ENCODE measurements around the gene CUL7.
A peak's percentile ranks its signal among the peaks of the same experiment; 100 is the strongest.

The CUL7 gene

GRCh38 chr6:43021270-43022047 lies 32.2 kb downstream of the CUL7 start, which contains the start of gene RRP36:
Gene RRP36 (plus strand): TSS chr6:43021623. CDS start chr6:43021655, 32 bp downstream.
- no peaks in the 10 kb centered on the region for H3K9me3 ChIP-seq (ENCODE audit: severe bottlenecking)
- peaks cover 85% of the 10 kb centered on the region for H3K36me3 ChIP-seq
- DNase-seq: peak; percentile 93
- peak within 1 kb of the TSS; percentile 70 for H3K4me3 ChIP-seq (ENCODE audit: low read depth, low read length)
- no peaks in the 10 kb centered on the region for H3K27me3 ChIP-seq (ENCODE audit: insufficient read depth, low read depth, severe bottlenecking)
- TF ChIP-seq, protein P1, sequence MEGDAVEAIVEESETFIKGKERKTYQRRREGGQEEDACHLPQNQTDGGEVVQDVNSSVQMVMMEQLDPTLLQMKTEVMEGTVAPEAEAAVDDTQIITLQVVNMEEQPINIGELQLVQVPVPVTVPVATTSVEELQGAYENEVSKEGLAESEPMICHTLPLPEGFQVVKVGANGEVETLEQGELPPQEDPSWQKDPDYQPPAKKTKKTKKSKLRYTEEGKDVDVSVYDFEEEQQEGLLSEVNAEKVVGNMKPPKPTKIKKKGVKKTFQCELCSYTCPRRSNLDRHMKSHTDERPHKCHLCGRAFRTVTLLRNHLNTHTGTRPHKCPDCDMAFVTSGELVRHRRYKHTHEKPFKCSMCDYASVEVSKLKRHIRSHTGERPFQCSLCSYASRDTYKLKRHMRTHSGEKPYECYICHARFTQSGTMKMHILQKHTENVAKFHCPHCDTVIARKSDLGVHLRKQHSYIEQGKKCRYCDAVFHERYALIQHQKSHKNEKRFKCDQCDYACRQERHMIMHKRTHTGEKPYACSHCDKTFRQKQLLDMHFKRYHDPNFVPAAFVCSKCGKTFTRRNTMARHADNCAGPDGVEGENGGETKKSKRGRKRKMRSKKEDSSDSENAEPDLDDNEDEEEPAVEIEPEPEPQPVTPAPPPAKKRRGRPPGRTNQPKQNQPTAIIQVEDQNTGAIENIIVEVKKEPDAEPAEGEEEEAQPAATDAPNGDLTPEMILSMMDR (IDR thresholded peaks at IDR 0.05; ENCODE audit: low read depth, low read length): no peak
- peak within 1 kb of the TSS; percentile 95 for H3K27ac ChIP-seq

DNA sequence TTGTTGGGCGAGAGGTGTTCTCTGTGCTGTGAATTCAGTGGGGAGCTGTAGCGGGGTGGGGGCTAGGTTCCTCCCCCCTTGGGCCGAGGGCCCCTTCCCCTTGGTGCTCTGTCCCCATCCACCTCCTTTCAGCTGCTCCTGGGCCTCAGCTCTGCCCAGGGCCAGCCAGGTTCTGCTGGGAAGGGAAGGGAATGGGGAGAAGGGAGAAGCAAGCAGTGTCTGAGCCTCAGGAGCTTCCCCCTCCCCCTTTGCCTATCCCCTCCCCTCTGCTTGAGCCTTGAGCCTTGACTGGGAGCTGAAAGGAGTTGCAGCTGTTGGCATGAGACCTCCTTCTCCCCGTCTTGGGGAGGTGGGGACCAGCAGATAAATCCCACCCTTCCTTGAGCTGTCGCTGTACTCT lies 32.8 kb downstream of the CUL7 start:
- no peaks in the 10 kb centered on the region for H3K27me3 ChIP-seq (ENCODE audit: insufficient read depth, low read depth, severe bottlenecking)
- peak overlapping the region; percentile 95 for H3K27ac ChIP-seq
- DNase-seq: peak; percentile 88
- TF ChIP-seq, protein P1 (IDR thresholded peaks at IDR 0.05; ENCODE audit: low read depth, low read length): no peak
- H3K9me3 ChIP-seq (ENCODE audit: severe bottlenecking): no peaks in the 10 kb centered on the region
- peaks cover 85% of the 10 kb centered on the region for H3K36me3 ChIP-seq
- H3K4me3 ChIP-seq (ENCODE audit: low read depth, low read length): peak overlapping the region; percentile 70

- no peak overlapping the region for H3K4me3 ChIP-seq (ENCODE audit: low read depth, low read length)
- no peak for DNase-seq
- peak overlapping the region; percentile 95 for H3K27ac ChIP-seq
- TF ChIP-seq, protein P1 (IDR thresholded peaks at IDR 0.05; ENCODE audit: low read depth, low read length): no peak
- no peaks in the 10 kb centered on the region for H3K9me3 ChIP-seq (ENCODE audit: severe bottlenecking)
- H3K27me3 ChIP-seq (ENCODE audit: insufficient read depth, low read depth, severe bottlenecking): no peaks in the 10 kb centered on the region
- peaks cover 78% of the 10 kb centered on the region for H3K36me3 ChIP-seq
These were observed 33.5 kb downstream of the CUL7 start for GRCh38 chr6:43020052-43020705.

DNA sequence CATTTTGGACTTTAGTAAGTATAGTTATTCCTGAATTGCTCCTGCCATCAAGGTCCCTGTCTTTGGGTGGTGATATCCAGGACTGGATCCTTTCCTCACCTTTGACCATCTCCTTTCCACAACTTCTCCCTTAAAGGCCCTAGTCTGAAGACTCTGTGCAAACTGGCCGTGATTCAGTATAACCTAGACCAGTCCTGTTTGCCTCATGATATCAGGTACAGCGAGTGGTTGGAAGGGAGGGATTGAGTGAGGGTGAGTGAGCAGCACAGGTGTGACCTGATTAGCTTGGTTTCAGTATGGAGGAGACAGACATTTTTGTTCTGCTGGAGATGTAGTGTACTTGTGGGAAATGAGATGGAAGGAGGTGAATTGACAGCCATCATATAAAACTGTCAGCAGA lies 34.5 kb downstream of the CUL7 start:
- DNase-seq: no peak
- H3K9me3 ChIP-seq (ENCODE audit: severe bottlenecking): no peaks in the 10 kb centered on the region
- no peaks in the 10 kb centered on the region for H3K27me3 ChIP-seq (ENCODE audit: insufficient read depth, low read depth, severe bottlenecking)
- TF ChIP-seq, protein P1 (IDR thresholded peaks at IDR 0.05; ENCODE audit: low read depth, low read length): no peak
- H3K27ac ChIP-seq: no peak overlapping the region
- no peak overlapping the region for H3K4me3 ChIP-seq (ENCODE audit: low read depth, low read length)
- peaks cover 68% of the 10 kb centered on the region for H3K36me3 ChIP-seq

DNA sequence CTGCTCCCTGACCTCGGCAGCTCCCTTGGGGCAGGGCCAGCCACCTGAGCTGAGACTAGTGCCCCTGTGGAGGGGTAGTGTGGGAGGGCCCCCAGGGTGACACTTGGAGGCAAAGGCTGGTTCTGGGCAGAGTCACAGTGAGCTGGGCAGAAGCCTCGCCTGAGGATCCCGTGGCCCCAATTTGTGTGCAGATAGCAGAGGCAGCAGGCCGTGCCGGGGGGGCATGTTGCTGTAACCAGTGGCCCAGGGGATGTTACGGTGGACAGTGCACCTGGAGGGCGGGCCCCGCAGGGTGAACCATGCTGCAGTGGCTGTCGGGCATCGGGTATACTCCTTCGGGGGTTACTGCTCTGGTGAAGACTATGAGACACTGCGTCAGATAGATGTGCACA lies 36.7 kb downstream of the CUL7 start:
- Histone ChIP-seq H3K4me3 (ENCODE audit: low read depth, low read length) (no peak overlapping the region), H3K27me3 (ENCODE audit: insufficient read depth, low read depth, severe bottlenecking) (no peaks in the 10 kb centered on the region), H3K36me3 (peaks cover 66% of the 10 kb centered on the region), H3K9me3 (ENCODE audit: severe bottlenecking) (no peaks in the 10 kb centered on the region), H3K27ac (no peak overlapping the region)
- no peak for DNase-seq
- TF ChIP-seq, protein P1 (IDR thresholded peaks at IDR 0.05; ENCODE audit: low read depth, low read length): no peak

Data from WERI-Rb-1 (cell line).